Measurements from ENCODE around the gene CCSAP. TPM values are rescaled to one million over a fixed set of nuclear protein-coding genes. Genes with fewer than 3 reads are reported as not detected.

Gene CCSAP
- total RNA-seq, 1 experiment from 2014 or later: 11.3 TPM

DNA sequence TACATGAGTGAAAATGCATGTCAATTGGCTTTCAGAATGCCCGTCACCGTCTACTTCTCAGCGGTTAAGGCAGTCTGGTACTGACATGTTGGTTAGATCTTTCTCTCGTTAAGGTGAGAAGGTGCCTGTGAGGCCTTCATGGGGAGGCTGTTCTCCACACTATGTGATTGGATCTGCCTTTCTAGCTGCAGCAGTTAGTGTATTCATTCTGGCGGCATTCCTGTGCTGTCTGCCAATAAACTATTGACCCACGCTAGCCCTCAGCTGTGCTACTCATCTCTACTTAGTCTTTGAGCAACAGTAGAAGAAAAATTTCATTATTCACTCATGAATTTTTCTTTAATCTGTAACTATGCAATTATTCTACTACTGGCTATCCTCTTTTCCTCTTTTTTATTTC lies 32.0 kb downstream of the CCSAP start:
- Mint-ChIP-seq H3K4me3 (ENCODE audit: unreplicated experiment) (no peak overlapping the region), H3K36me3 (ENCODE audit: insufficient read depth, unreplicated experiment) (peaks cover 74% of the 10 kb centered on the region), H3K9me3 (ENCODE audit: unreplicated experiment) (no peaks in the 10 kb centered on the region), H3K27ac (ENCODE audit: low read depth, unreplicated experiment) (peak overlapping the region; percentile 36), H3K4me1 (ENCODE audit: insufficient read depth, unreplicated experiment) (no peaks in the 10 kb centered on the region), H3K27me3 (ENCODE audit: insufficient read depth, unreplicated experiment) (no peaks in the 10 kb centered on the region)
- BruUV-seq (replicated peaks): no TSS peak
- CTCF ChIA-PET: no interaction called here
- no peak for DNase-seq (ENCODE audit: unreplicated experiment)
- POLR2A ChIA-PET: interaction anchor here (0.5 to 1.7 kb wide), 2 partner anchors 10 to 577 kb away, joined by 4 to 5 read pairs; no protein-coding TSS in a partner anchor
- intact Hi-C loops (cut with micrococcal nuclease): no loop called here
- no peak for TF ChIP-seq CTCF (IDR thresholded peaks at IDR 0.05; ENCODE audit: unreplicated experiment)

GRCh38 chr1:229309684-229310083 lies 33.2 kb downstream of the CCSAP start:
- intact Hi-C loops (cut with micrococcal nuclease): no loop called here
- Mint-ChIP-seq H3K9me3 (ENCODE audit: unreplicated experiment) (no peaks in the 10 kb centered on the region), H3K27me3 (ENCODE audit: insufficient read depth, unreplicated experiment) (no peaks in the 10 kb centered on the region), H3K36me3 (ENCODE audit: insufficient read depth, unreplicated experiment) (peaks cover 80% of the 10 kb centered on the region), H3K4me1 (ENCODE audit: insufficient read depth, unreplicated experiment) (no peaks in the 10 kb centered on the region), H3K4me3 (ENCODE audit: unreplicated experiment) (no peak overlapping the region), H3K27ac (ENCODE audit: low read depth, unreplicated experiment) (no peak overlapping the region)
- no peak for TF ChIP-seq CTCF (IDR thresholded peaks at IDR 0.05; ENCODE audit: unreplicated experiment)
- ChIA-PET POLR2A (no interaction called here), CTCF (interaction anchor here (0.7 kb wide), 1 partner anchor 11 kb away, joined by 3 read pairs; no protein-coding TSS in a partner anchor)
- no peak for DNase-seq (ENCODE audit: unreplicated experiment)
- no TSS peak for BruUV-seq (replicated peaks)

DNA sequence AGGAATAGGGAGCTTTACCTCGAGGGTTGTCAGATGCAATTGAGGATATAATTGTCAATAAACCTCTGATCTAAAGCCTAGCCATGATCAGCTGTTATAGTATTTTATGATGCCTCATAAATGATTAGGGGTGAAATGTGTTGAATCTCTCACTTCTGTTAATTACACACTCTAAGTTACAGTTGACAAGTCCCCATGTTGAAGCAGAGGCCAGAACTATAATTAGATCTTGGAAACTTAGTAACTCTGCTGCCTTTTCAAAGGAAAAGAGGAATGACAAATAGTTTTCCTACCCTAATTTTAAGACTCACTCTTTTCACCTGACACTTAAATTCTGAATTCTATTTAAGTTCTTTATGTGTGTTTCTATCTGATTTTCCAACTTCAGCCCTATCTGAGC lies 33.8 kb downstream of the CCSAP start:
- intact Hi-C loops (cut with micrococcal nuclease): no loop called here
- no peaks in the 10 kb centered on the region for H3K9me3 Mint-ChIP-seq (ENCODE audit: unreplicated experiment)
- peaks cover 80% of the 10 kb centered on the region for H3K36me3 Mint-ChIP-seq (ENCODE audit: insufficient read depth, unreplicated experiment)
- H3K4me1 Mint-ChIP-seq (ENCODE audit: insufficient read depth, unreplicated experiment): no peaks in the 10 kb centered on the region
- ChIA-PET POLR2A (interaction anchor here (0.6 to 1.2 kb wide), 2 partner anchors 10 to 518 kb away, joined by 3 to 4 read pairs; no protein-coding TSS in a partner anchor), CTCF (interaction anchor here (0.6 to 0.7 kb wide), 3 partner anchors 11 to 20 kb away, joined by 3 to 5 read pairs (median 3); no protein-coding TSS in a partner anchor)
- no peak overlapping the region for H3K4me3 Mint-ChIP-seq (ENCODE audit: unreplicated experiment)
- H3K27me3 Mint-ChIP-seq (ENCODE audit: insufficient read depth, unreplicated experiment): no peaks in the 10 kb centered on the region
- H3K27ac Mint-ChIP-seq (ENCODE audit: low read depth, unreplicated experiment): no peak overlapping the region
- no TSS peak for BruUV-seq (replicated peaks)
- no peak for TF ChIP-seq CTCF (IDR thresholded peaks at IDR 0.05; ENCODE audit: unreplicated experiment)
- no peak for DNase-seq (ENCODE audit: unreplicated experiment)

DNA sequence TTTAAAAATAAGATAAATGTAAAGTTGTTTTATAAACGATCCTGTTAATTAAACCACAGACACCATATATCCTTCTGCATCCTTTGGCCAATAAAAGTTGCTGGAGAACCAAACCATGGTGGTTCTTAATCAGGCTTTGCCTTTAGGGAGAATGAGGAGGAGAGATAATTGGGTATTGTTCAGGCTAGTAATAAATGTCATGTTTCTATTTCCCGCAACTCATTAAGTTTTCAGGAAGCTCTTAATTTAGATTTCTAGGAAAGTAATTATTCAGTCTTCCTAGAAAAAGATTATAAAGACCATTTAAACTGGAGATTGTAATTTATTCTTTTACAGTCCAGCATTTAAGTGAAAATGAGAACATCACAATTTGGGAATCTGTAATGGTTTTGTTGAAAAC lies 37.5 kb downstream of the CCSAP start:
- Mint-ChIP-seq H3K27me3 (ENCODE audit: insufficient read depth, unreplicated experiment) (no peaks in the 10 kb centered on the region), H3K27ac (ENCODE audit: low read depth, unreplicated experiment) (no peak overlapping the region), H3K9me3 (ENCODE audit: unreplicated experiment) (no peaks in the 10 kb centered on the region), H3K36me3 (ENCODE audit: insufficient read depth, unreplicated experiment) (peaks cover 65% of the 10 kb centered on the region), H3K4me1 (ENCODE audit: insufficient read depth, unreplicated experiment) (no peaks in the 10 kb centered on the region), H3K4me3 (ENCODE audit: unreplicated experiment) (no peak overlapping the region)
- TF ChIP-seq CTCF (IDR thresholded peaks at IDR 0.05; ENCODE audit: unreplicated experiment): no peak
- intact Hi-C loops (cut with micrococcal nuclease): no loop called here
- POLR2A ChIA-PET: interaction anchor here (0.6 to 1.6 kb wide), 6 partner anchors 14 to 535 kb away, joined by 3 to 5 read pairs (median 4); no protein-coding TSS in a partner anchor
- no TSS peak for BruUV-seq (replicated peaks)
- CTCF ChIA-PET: interaction anchor here (1.3 kb wide), 1 partner anchor 175 kb away, joined by 3 read pairs; no protein-coding TSS in a partner anchor
- DNase-seq (ENCODE audit: unreplicated experiment): no peak

Data from MCF 10A (cell line).